COLO668 (cell line): ENCODE results near the gene ARF6.
"Not testable (repeated sequence)": the region's sequence is repeated elsewhere in the genome, so short reads cannot be mapped to it uniquely, and the experiment has no call there.

Experiments used
- DNase-seq: peaks from one replicate; lab custom pipeline; 2025; ENCODE audit not compliant: unreplicated experiment; lab: John Stamatoyannopoulos, UW

Gene ARF6

GRCh38 chr14:49892636-49893308 lies at the start of gene ARF6:
TSS of gene ARF6 (plus strand) at chr14:49893082. CDS start at chr14:49893737, 655 bp downstream.
- peak; percentile 100 for DNase-seq

GRCh38 chr14:49849213-49849847 lies 43.6 kb upstream of the ARF6 start:
- DNase-seq: no peak

GRCh38 chr14:49851813-49852212 lies 41.1 kb upstream of the ARF6 start:
- DNase-seq: no peak

- DNase-seq: peak; percentile 92
These were observed 40.4 kb upstream of the ARF6 start, which contains the start of gene NEMF for GRCh38 chr14:49852301-49853157. TSS of gene NEMF (minus strand) at chr14:49852788. CDS start at chr14:49852753, 35 bp downstream.

GRCh38 chr14:49853158-49853477 lies 39.8 kb upstream of the ARF6 start:
- no peak for DNase-seq

- peak; percentile 79 for DNase-seq
These were observed 39.1 kb upstream of the ARF6 start for GRCh38 chr14:49853572-49854375.

GRCh38 chr14:49857427-49858003 lies 35.4 kb upstream of the ARF6 start:
- DNase-seq: no peak

- no peak for DNase-seq
These were observed 34.5 kb upstream of the ARF6 start for GRCh38 chr14:49858383-49858782.

GRCh38 chr14:49860988-49861698 lies 31.7 kb upstream of the ARF6 start:
- no peak for DNase-seq

GRCh38 chr14:49861699-49862088 lies 31.2 kb upstream of the ARF6 start:
- DNase-seq: peak; percentile 36

- peak; percentile 75 for DNase-seq
These were observed 30.7 kb upstream of the ARF6 start for GRCh38 chr14:49862089-49862673.

- DNase-seq: no peak
These were observed 29.2 kb upstream of the ARF6 start for GRCh38 chr14:49863487-49864281.

- peak; percentile 80 for DNase-seq
These were observed 27.4 kb upstream of the ARF6 start for GRCh38 chr14:49865431-49865859.

GRCh38 chr14:49867831-49868719 lies 24.8 kb upstream of the ARF6 start:
- DNase-seq: peak; percentile 98

- DNase-seq: no peak
These were observed 24.2 kb upstream of the ARF6 start for GRCh38 chr14:49868720-49869114.

- no peak for DNase-seq
These were observed 22.0 kb upstream of the ARF6 start for GRCh38 chr14:49870908-49871307.

- DNase-seq: not testable (repeated sequence)
These were observed 19.3 kb upstream of the ARF6 start for GRCh38 chr14:49873548-49873947.
